ENCODE measurements around the gene PLK5.
"Not testable (repeated sequence)": the region's sequence is repeated elsewhere in the genome, so short reads cannot be mapped to it uniquely, and the experiment has no call there.

PLK5 gene

GRCh38 chr19:1525343-1525742 is 1.5 kb downstream of the PLK5 start:
- no peak for DNase-seq (ENCODE audit: low read depth)

- no peak for DNase-seq (ENCODE audit: low read depth)
Measured at GRCh38 chr19:1526066-1526778, 2.3 kb downstream of the PLK5 start.

GRCh38 chr19:1526979-1527649 is 3.2 kb downstream of the PLK5 start:
- no peak for DNase-seq (ENCODE audit: low read depth)

GRCh38 chr19:1527650-1528309 is 3.9 kb downstream of the PLK5 start:
- no peak for DNase-seq (ENCODE audit: low read depth)

GRCh38 chr19:1528596-1529429 is 4.9 kb downstream of the PLK5 start:
- no peak for DNase-seq (ENCODE audit: low read depth)

GRCh38 chr19:1529430-1529816 is 5.5 kb downstream of the PLK5 start:
- DNase-seq (ENCODE audit: low read depth): no peak

- DNase-seq (ENCODE audit: low read depth): not testable (repeated sequence)
Measured at GRCh38 chr19:1530856-1531255, 7.0 kb downstream of the PLK5 start.

- no peak for DNase-seq (ENCODE audit: low read depth)
Measured at GRCh38 chr19:1531587-1531986, 7.7 kb downstream of the PLK5 start.

- no peak for DNase-seq (ENCODE audit: low read depth)
Measured at GRCh38 chr19:1532003-1532402, 8.1 kb downstream of the PLK5 start.

- DNase-seq (ENCODE audit: low read depth): no peak
Measured at GRCh38 chr19:1533510-1534150, 9.8 kb downstream of the PLK5 start.

- no peak for DNase-seq (ENCODE audit: low read depth)
Measured at GRCh38 chr19:1534972-1535371, 11.1 kb downstream of the PLK5 start.

- DNase-seq (ENCODE audit: low read depth): not testable (repeated sequence)
Measured at GRCh38 chr19:1535699-1536098, 11.8 kb downstream of the PLK5 start.

- DNase-seq (ENCODE audit: low read depth): no peak
Measured at GRCh38 chr19:1538978-1539377, 15.1 kb downstream of the PLK5 start.

- DNase-seq (ENCODE audit: low read depth): not testable (repeated sequence)
Measured at GRCh38 chr19:1539749-1540148, 15.9 kb downstream of the PLK5 start.

GRCh38 chr19:1540365-1540925 is 16.6 kb downstream of the PLK5 start:
- no peak for DNase-seq (ENCODE audit: low read depth)

GRCh38 chr19:1549332-1549945 is 25.6 kb downstream of the PLK5 start:
- no peak for DNase-seq (ENCODE audit: low read depth)

GRCh38 chr19:1551068-1552040 is 27.5 kb downstream of the PLK5 start:
- no peak for DNase-seq (ENCODE audit: low read depth)

- no peak for DNase-seq (ENCODE audit: low read depth)
Measured at GRCh38 chr19:1553415-1553814, 29.5 kb downstream of the PLK5 start.

- no peak for DNase-seq (ENCODE audit: low read depth)
Measured at GRCh38 chr19:1554968-1555367, 31.1 kb downstream of the PLK5 start.
